ENCODE measurements around the gene UGT2B10.

DNA sequence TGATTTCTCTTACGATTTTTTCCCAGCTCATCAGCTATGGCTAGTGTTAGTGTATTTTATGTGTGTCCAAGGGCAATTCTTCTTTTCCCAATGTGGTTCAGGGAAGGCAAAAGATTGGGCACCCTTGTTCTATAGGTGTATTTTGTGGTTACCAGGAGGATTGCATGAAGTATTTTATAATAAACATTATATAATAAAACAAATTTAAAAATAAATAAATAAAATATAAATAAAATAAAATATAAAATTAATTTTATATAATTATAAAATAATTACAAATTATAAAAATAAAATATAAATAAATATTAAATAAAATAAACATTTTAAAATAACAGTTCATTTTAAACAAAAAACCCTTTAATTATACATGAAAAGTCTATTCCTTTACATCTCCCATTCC lies 35.6 kb upstream of the UGT2B10 start:
- no peak for TF ChIP-seq CTCF (conservative IDR thresholded peaks at IDR 0.05; ENCODE audit: low read depth, low read length)
- no peak for TF ChIP-seq EZH2 (IDR thresholded peaks at IDR 0.05; ENCODE audit: borderline replicate concordance, low read depth, low read length, poor library complexity, severe bottlenecking)
